Smooth muscle cell of trachea (primary cell): ENCODE results near the gene CXCL17. TPM values are rescaled to one million over a fixed set of nuclear protein-coding genes. Genes with fewer than 3 reads are reported as not detected.

Experiments used
- total RNA-seq: library from RNA; depleted of rRNA; stranded (reverse); fragments of >200 nt; gene quantifications from 2 replicates; pipeline ENCODE4 v1.2.1, GENCODE V29; 2014

The CXCL17 gene, protein sequence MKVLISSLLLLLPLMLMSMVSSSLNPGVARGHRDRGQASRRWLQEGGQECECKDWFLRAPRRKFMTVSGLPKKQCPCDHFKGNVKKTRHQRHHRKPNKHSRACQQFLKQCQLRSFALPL
- not detected in 2 replicates for total RNA-seq

DNA sequence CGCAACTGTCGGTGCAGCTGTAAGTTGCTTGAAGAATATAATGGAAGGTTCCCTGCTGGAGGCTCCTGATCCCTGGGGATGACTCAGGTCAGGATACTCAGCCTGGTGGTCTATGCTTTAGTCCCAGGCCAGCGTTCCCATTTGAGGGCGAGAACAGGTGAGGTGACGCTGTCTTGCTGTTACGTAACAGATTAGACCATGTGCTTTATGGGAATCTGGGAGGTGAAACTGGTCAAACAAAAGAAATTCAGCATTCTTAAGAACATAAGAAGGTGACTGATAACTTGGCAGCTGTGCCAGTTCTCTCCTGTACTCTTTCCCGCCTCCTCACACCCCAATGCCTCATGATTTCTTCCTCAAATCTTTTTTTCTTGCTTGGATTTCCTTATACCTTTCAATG is at the start of gene CXCL17:
Gene CXCL17, minus strand, starts transcription at position 114 of the 400 bp plus-strand sequence. CDS start 114 bp downstream, outside the sequence.

DNA sequence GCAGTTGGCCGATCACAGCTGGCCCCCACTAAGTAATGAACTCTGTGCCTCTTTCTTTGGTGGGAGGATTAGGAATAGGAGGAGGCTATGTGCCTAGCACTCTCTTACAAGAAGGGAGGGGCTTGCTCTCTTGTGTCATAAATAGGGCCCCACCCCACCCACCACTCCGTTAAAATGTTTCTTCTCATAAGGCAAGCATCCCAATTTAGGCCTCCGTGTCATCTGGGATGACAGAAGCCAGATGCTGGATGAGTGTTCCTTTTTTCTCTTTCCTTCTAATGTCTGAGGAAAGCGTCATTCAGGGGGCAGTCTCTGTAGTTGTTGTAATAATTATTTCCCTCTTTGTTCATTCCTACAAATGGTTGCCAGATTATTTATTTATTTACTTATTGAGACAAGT is 15.4 kb downstream of the CXCL17 start, which contains the start of gene LIPE:
Gene LIPE, minus strand, starts transcription at position 76 of the 400 bp plus-strand sequence. CDS start 239 bp downstream, outside the sequence.

DNA sequence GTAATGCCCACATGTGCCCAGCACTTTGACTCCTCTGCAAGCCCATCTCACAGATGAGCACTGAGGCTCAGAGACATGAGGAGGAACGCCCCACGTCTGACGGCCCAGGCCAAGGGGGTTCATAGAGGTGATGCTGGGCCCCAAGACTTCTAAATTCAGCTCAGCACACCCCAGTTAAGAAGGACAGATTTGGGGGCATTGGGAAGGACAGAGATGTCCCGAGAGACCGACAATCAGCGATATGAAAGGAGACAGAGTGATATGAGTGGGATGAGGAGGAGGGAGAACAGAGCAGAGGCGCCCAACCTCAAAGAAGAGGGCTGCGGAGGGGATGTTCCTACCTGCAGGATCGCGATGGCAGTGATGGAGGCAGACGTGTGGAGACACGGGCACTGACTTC is 52.8 kb downstream of the CXCL17 start, which contains the start of gene CNFN:
Gene CNFN, minus strand, starts transcription at position 399 of the 400 bp plus-strand sequence. CDS start 1,260 bp downstream, outside the sequence.

Other genes starting within 250 kb of the CXCL17 start
- 19.2 and 22.0 TPM in 2 replicates for gene DEDD2, start 225.3 kb downstream of the CXCL17 start, total RNA-seq
- gene ZNF526, start 222.6 kb downstream of the CXCL17 start, total RNA-seq: 9.7 and 12.7 TPM in 2 replicates
- gene GSK3A, start 200.3 kb downstream of the CXCL17 start, total RNA-seq: 14.7 and 17.9 TPM in 2 replicates
- gene ERF, start 187.8 kb downstream of the CXCL17 start, total RNA-seq: 26.0 and 31.9 TPM in 2 replicates
- 43.5 and 44.0 TPM in 2 replicates for gene CIC, start 173.7 kb downstream of the CXCL17 start, total RNA-seq
- 0.15 and 1.5 TPM in 2 replicates for gene PRR19, start 140.8 kb downstream of the CXCL17 start, total RNA-seq
- gene PAFAH1B3, start 140.3 kb downstream of the CXCL17 start, total RNA-seq: 14.9 and 46.7 TPM in 2 replicates
- 0.33 TPM in 1 of 2 replicates, not detected in the other for gene TMEM145, start 129.6 kb downstream of the CXCL17 start, total RNA-seq
- gene MEGF8, start 117.3 kb downstream of the CXCL17 start, total RNA-seq: 30.3 and 65.5 TPM in 2 replicates
- gene CNFN, start 52.6 kb downstream of the CXCL17 start, total RNA-seq: not detected in 2 replicates
- gene LIPE, start 15.6 kb downstream of the CXCL17 start, total RNA-seq: 2.2 and 2.9 TPM in 2 replicates
- gene CEACAM1, start 85.5 kb upstream of the CXCL17 start, total RNA-seq: not detected in 2 replicates
- not detected in 2 replicates for gene CEACAM8, start 152.0 kb upstream of the CXCL17 start, total RNA-seq